D721Med (cell line): ENCODE measurements around the gene ACR.

Experiments used
- DNase-seq: peaks from one replicate; pipeline ENCODE4 v3.0.0; 2011; ENCODE audit warnings: low spot score; ENCODE audit not compliant: insufficient read length
- FAIRE-seq: peaks from 2 replicates; lab custom pipeline; 2011; peaks lifted over from hg19 to GRCh38; lab: Jason Lieb, UNC
- CTCF ChIP-seq: IDR thresholded peaks from 2 replicates; pipeline ENCODE4 v1.5.1; 2012; ENCODE audit warnings: mild to moderate bottlenecking, control low read depth; ENCODE audit not compliant: insufficient read depth; ENCODE audit errors: missing control alignments

The ACR gene

DNA sequence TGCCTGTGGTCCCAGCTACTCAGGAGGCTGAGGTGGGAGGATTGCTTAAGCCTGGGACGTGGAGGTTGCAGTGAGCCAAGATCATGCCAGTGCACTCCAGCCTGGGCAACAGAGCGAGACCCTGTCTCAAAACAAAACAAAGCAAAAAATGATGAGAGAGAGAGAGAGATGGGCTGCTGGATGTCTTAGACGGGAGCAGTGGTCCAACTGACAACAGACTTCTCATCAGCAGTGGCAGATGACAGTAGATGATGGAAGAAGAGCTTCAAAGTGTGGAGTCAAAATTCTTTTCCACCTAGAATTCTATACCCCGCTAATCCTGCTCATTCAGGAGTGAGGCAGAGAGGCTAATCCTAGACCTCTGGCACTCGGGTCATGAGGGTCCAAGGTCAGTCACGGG, 29.0 kb upstream of the ACR start:
- TF ChIP-seq CTCF, result no peak
- no peak for FAIRE-seq

GRCh38 chr22:50710221-50710620, 27.8 kb upstream of the ACR start:
- no peak for DNase-seq
- FAIRE-seq, result no peak
- TF ChIP-seq CTCF, result no peak

More for the DNA sequence above, 29.0 kb upstream of the ACR start:
- DNase-seq, result no peak

DNA sequence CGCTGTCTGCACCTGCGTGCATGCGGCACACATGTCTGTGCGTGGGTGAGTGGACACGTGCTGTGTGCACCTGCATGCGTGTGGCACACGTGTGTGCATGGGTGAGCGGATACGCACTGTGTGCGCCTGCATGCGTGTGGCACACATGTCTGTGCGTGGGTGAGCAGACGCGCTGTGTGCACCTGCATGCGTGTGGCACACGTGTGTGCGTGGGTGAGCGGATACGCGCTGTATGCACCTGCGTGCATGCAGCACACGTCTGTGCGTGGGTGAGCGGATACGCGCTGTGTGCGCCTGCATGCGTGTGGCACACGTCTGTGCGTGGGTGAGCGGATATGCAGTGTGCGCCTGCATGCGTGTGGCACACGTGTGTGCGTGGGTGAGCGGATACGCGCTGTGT, 27.1 kb upstream of the ACR start:
- no peak for TF ChIP-seq CTCF
- FAIRE-seq (no peak), DNase-seq (no peak)

GRCh38 chr22:50711446-50712340, 26.3 kb upstream of the ACR start:
- DNase-seq (no peak), FAIRE-seq (no peak)
- no peak for TF ChIP-seq CTCF

DNA sequence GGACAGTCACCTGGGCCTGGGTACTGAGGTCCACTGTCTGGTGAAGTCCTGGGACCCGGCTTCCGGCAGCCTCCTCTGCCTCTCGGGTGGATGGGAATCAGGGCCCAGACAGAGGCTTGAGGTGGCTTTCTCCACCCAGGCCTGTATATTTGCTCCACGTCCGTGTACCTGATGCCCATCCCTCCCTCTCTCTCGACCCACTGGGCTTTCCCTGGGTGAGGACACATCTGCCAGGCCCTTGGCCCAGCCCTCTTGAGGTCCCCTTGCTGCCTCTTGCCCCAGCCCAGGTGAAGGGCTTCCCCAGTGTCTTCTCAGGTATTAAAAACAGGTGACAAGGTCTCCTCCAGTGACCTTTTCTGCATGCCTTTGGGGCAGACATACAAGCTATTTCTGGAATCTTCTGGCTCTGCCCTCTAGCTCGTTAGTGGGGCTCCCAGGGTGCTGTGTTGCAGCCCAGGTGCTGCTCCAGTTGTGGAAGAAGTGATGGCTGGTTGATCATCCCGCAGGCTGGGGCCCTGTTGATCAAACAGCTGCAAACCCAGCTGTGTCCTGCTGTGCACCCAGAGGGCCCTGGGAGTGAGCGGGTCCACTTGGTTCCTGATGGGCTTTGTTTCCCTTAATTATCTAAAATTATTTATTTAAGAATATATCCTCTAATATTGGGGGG, 25.5 kb upstream of the ACR start:
- no peak for FAIRE-seq
- no peak for DNase-seq
- no peak for TF ChIP-seq CTCF

DNA sequence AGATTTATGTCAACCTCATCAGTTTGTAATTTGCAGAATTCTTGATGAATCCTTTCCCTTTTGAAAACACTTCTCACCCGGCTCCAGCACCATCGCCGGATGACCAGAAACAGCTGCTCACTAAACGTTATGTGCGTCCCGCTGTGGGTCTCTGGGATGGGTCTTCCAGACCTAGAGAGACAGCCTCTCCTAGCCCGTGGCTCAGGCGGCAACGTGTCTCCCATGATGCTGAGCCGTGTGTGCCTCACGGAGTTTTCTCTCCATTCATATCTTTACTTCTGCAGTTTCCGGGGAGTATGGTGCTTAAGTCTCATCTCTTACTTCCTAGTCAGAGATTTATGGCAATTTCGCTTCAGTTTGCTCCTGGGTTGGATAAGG, 25.0 kb upstream of the ACR start:
- no peak for DNase-seq
- FAIRE-seq, result no peak
- TF ChIP-seq CTCF, result no peak

GRCh38 chr22:50713571-50714056, 24.4 kb upstream of the ACR start:
- DNase-seq (no peak), FAIRE-seq (no peak)
- no peak for TF ChIP-seq CTCF
